DMS153 (cell line): ENCODE measurements around the gene IRX2.

Experiments
- DNase-seq: peaks from one replicate; lab custom pipeline; 2025; lab: John Stamatoyannopoulos, UW

IRX2 gene

GRCh38 chr5:2751592-2752021 lies at the start of gene IRX2:
Gene IRX2, minus strand, starts transcription at chr5:2751677. Its CDS starts 264 bp downstream, at chr5:2751413.
- peak; percentile 94 for DNase-seq

DNA sequence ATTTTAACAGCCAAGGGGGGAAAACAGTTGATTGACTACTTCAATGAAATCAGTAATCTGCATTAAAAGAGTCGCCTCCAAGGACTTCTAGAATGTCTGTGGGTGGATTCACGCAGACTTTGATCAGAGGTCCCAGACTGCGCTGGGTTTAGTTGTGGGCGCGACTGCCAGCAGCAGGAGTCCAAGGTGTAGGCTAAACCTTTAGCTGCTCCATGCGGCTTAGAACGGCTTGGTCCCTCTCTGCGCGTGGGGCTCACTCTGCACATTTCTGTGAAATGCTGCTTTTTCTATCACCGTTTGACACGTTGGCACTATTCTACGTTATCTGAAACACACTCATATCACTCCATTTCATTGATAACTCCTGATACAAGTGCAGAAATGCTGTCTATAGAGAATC lies 48.6 kb upstream of the IRX2 start:
- no peak for DNase-seq

DNA sequence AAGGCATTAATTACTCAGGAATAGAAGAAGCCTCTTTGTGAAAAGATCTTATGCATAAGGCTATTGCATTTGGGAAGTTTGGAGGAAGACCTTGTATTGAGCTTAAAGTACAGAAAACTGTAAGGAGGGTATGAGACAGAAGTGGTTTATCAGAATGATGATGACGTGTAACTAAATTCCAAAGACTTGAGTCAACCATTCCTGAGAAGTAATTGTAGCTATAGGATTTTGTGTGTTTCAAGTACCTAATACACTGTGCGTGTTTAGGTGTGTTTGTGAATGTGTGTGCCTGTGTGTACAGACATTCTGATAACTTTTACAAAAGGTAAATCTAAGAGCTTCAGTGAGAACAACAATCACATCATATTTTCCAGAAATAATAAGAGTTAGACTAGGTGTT lies 46.5 kb upstream of the IRX2 start:
- DNase-seq = no peak

DNA sequence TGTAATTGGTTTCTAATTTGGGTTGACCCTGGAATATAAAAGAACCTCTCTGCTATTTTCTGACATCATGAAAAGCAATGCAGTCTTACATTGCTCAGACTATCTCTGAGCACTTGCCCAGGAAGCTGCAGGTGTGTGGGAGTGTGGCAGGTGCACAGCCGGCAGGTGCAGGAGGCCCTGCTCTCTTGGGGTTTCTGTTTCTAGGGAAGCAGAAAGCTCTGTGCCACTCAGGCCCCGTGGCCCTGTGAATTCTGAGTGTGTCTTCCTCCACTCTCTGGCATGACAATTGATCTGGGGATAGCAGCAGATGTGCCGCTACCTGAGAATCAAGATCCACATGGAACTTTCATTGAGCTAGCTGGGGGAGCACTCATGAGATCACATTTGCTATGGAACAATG lies 45.7 kb upstream of the IRX2 start:
- peak; percentile 93 for DNase-seq

GRCh38 chr5:2783223-2783622 lies 31.7 kb upstream of the IRX2 start:
- no peak for DNase-seq

- no peak for DNase-seq
Measured at GRCh38 chr5:2782658-2783057, 31.2 kb upstream of the IRX2 start.

DNA sequence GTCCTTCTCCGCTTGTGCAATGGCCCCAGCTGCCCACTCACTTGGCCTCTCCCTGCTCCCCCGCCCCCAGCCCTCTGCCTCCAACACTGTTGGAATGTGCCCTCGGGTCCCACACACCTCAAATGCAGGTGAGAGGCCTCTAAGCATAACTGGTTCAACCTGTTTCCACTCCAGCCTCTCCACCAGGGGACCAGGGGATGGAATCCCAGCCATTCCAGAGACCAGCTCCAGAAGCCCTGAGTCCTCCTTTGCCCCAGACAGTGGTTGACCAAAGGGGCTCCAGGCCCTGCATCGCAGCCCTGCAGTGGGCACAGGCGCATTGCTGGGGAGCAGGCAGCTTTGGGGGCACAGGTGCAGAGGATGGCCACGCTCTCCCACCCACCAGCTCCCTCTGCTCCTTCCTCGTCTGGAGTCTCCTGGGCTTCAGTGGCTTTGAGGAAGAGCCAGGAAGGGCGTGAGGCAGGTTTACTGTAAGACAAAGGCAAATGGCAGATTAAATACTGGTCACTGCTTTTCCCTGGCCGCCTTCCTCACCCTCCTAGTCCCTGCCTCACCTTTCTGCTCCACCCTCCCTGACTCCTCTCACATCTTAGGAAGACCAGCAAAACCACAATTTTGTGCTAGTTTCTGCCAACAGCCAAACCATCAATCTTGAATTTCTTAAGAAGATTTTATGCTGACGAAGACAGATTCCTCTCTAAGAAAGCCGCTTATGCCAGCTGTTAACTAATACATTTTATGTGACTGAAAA lies 29.1 kb upstream of the IRX2 start:
- DNase-seq = no peak

DNA sequence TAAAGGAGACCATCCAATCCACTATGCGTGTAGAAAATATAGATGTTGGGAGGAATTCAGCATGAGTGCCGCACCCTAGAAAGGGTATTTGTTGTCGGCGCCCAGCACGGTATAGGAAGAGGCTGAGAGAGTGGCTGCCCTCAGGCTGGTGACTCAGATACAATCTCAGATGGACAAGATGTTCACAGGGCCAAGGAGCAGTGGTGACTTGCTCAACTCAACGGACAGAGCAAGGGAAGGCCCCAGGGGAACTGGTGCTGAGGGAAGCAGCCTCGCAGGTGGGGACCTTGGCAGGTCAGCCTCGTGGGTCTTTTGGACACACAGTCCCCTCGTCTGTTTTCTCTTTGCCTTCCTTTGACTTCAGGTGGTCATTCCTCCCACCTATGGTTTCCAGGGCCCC lies 28.0 kb upstream of the IRX2 start:
- no peak for DNase-seq

DNA sequence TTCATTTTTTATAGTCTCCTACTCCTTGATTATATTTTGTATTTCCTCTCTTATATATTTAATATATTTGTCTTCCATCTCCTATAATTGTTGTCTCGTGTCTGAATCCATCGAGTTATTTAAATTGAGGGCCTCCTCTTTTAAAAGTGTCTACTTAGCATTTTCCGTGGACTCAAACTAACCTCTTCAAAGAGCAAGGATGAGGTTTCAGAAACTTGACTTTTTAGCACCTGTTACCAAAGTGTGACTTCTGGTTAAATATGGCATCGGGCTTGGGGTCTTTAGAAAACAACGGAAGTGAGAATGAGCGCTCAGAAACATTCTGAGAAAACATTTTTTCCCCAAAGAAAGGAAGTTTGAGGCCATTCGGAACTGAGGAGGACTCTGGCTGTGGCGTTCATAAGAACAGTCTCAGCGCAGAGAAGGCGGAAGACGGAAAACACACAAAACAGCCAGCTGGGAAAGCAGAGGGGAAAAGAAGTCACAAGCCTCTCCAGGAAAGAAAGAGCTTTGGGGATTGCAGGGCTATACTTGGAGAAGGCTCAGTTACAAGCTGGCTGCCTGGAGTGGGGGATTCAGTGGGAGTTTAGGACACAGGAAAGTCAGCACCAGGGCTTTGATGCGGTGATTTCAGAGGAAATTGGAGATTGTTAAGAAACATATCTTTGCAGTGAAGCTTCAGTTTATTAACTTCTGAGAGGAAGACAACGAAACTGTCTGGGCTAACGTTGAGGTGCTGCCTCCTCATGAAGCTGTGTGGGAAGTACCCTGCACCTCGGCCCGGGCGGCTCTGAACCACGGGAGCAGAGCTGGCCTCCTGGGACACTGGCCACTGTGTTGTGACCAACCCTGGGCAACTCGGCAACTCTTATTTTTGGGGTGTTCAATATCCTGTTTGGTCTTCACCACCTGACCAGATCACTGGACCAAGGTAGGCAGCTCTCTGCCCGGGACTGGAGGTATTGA lies 25.1 kb upstream of the IRX2 start:
- DNase-seq = no peak

DNA sequence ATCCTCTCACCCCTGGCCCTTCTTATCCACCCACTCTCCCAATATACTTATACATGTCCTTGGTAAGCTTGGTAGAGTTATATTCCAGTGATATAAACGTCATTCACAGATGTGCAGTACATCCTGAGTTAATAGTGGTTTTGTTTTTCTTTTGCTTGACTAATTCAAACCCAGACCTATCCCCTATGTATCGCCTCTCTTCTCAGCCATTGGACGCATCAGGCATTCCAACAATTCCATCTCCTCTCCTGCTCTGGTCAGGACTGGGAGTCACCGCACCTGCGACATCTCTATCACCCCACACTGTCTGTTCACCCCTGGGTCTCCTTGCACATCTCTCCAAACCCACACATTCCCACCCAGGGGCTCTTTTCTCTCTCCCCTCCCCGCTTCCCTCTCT lies 21.9 kb upstream of the IRX2 start:
- no peak for DNase-seq

DNA sequence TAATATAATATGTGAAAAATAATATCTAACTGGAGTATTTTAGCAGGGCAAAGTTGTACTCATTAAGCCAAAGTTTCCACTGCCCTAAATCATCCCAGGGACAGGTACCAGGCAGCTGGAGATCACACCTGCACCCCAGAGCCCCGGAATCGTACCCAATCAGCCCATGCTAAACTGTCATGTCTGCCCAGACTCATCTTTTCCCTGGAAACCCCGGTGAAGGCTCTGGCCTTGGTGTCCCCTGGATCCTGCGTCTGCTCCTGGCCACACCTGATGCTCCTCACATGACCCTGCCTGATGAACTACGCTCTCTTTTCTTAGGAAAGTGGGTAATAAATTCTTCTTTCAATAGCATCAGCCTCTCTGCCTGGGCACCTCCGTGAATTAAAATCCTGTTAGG lies 15.6 kb upstream of the IRX2 start:
- no peak for DNase-seq

DNA sequence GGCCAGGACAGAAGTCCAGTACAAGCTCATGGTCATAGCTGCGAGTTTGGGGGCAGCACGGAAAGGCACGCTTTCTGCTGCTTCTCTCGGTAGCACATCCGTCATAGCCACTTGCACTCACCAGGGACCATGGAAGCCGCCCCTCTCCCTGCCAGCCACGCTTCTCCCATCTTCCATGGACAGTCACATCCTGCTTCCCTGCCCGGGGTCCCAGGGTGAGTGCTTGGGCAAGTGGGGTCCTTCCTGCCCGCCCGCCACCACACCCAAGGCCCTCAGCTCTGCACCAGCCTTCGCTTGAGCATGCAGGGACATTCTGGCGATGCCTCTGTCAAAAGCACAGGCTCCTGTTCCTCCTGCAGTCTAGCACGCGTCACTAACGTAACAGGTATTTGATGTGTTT lies 13.1 kb upstream of the IRX2 start:
- DNase-seq = no peak

DNA sequence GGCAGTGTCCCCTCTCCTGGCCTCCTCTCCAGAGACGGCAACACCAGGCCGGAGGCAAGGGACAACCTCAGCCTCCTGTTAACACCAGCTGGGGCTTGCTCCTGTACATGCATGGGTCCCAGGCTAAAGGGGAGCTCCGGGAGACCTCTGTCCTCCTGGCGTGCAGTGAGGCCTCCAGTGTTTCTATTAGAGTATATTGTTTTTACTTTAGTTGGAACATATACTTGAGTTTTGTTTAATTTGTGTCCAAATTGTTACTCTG lies 12.0 kb upstream of the IRX2 start:
- DNase-seq = no peak

- no peak for DNase-seq
Measured at GRCh38 chr5:2762744-2763532, 11.5 kb upstream of the IRX2 start.

- no peak for DNase-seq
Measured at GRCh38 chr5:2761921-2762488, 10.5 kb upstream of the IRX2 start.

DNA sequence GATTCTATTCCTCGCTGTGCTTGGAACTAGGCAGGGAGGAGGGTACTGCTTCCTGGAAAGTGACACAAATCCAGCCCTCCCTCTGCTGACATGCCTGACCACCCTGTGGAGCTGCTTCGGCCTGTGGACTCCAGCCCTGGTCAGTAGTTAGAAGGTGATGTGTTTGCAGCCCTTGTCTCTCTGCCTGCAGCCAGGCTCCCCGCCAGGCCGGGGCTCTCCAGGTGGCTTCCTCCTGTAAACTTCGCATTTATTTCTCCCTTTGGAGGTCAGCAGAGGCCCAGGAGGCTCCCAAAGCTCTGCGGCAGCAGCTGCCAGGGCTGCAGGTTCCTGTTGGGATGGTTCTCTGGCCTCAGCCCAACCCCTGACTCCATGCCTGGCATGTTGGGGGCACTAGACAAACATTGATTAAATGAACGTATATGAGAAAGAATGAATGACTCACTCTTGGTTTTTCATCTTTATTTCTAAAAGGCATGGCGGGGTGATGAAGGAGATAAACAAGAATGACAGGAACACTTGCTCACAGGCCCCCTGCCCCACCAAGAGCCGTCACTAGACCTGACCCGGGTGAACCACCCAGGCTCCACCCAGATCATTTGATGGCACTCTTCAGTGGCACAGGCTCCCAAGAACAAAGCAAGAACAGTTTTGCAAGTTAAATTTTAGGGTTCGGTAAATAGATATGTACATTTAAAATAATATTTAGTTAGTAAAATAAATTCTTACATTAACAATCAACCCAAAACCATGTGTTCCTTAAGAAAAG lies 8.4 kb upstream of the IRX2 start:
- DNase-seq = no peak

DNA sequence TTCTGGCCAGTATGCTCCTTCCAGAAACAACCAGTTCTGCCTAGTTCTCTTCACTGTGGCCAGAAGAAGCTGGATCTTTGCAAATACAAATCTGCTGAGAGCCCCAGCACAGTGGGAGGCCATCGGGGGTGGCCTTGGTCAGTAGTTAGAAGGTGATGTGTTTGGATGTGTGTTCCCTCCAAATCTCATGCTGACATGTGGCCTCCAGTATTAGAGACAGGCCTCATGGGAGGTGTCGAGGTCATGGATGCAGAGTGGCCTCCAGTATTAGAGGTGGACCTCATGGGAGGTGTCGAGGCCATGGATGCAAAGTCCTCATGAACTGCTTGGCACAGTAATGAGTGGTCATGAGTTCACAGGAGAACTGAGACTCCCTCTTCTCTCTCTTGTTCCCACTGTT lies 7.6 kb upstream of the IRX2 start:
- DNase-seq = no peak

GRCh38 chr5:2758632-2759031 lies 7.2 kb upstream of the IRX2 start:
- no peak for DNase-seq

GRCh38 chr5:2757563-2758351 lies 6.3 kb upstream of the IRX2 start:
- DNase-seq = no peak

- DNase-seq = no peak
Measured at GRCh38 chr5:2756211-2757152, 5.0 kb upstream of the IRX2 start.
